NCI-H187 (cell line): ENCODE results near the gene ADAMTS5.

ENCODE experiments used
- DNase-seq, 2 experiments: peaks; one replicate each; lab custom pipeline; 2025; lab: John Stamatoyannopoulos, UW

ADAMTS5 gene

DNA sequence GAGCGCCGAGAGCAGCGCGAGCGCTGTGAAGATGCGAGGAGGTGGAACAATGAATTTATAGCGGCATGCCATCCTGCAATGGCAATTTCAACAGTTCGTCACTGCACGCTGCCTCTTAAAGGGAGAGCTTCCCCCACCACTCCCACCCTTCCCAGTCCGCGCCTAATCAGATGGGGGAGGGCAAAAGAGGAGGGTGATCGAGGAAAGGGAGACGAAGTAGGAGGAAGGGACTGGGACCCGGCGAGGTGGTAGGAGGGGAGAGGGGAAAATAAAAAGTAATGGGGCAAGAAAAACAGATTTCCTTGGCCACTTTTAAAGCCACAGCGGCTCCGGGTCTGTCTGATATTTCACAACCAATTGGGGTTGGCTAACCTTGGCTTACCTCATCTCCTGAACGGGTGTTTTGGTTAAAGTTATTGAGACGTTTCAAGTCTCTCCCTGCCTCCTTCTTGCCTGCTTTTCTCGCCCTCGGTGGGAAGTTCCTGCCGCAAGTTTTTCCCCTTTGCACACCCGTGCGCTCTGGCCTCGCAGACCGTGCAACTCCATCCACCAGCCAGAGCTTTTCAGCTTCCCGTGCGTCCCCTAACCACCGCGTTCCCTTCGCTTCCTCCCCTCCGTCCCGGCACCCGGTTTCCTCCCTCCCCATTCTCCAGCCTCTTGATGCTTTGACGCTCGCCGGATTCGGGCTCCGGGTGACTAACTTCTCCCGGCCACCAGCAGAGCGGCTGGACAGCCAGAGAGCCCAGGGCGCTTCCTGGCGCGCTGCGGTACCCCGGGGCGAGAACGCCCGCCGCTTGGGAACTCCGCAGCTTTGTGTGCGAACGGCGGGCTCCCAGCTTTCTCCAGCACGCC, at the start of gene ADAMTS5:
Gene ADAMTS5, minus strand, starts transcription at position 27 of the 852 bp plus-strand sequence. CDS start 697 bp downstream, outside the sequence.
- no peak for DNase-seq

DNA sequence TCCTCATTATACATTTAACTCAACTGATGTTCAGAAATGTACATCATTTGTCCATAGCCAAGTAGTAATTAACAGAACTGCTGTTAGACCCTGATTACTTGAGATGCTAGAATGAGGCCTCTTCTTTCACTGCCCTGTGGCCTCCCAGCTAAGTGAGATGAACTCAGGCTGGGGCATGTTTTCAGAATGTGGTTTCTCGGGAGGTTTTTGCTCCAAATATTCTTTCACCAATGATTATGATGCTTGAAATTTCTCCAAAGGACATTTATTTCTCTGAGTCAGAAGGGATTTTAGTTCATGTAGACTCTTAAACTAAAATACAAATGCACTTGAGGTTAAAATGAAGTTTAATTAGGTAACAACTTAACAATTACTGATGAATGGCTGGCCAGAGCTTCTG, 34.6 kb upstream of the ADAMTS5 start:
- no peak for DNase-seq

DNA sequence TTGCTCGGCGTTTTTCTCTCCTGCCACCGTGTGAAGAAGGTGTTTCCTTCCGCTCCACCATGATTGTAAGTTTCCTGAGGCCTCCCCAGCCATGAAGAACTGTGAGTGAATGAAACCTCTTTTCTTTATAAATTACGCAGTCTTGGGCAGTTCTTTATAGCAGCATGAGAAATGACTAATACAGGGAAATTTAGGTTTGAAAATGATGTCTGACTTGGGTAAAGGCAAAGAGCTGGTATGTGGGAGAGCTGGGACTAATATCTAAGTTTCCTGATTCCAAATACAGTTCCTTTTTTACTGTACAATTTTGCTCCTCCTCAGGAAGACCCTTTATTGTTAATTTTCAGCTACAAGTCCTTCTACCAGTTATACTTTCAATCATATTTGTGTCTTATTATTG, 16.7 kb upstream of the ADAMTS5 start:
- DNase-seq = no peak

DNA sequence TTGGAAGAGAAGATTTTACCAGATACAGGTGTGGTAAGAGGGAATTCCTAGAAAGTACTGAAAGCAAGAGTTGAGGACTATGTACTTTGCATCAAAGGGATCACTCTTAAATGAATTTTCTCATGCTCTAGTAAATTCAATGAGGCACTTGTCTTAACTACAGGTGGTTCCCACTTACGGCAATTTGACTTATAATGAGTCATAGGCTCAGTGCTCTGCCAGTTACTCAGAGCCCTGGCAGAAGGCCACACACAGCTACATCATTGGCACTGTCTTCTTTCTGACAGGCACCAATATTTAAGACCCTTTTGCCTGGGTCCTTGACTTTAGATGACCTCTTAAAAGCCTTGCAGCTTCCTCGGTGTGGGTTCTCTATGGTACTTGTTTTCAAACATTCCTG, 15.9 kb upstream of the ADAMTS5 start:
- DNase-seq = no peak

DNA sequence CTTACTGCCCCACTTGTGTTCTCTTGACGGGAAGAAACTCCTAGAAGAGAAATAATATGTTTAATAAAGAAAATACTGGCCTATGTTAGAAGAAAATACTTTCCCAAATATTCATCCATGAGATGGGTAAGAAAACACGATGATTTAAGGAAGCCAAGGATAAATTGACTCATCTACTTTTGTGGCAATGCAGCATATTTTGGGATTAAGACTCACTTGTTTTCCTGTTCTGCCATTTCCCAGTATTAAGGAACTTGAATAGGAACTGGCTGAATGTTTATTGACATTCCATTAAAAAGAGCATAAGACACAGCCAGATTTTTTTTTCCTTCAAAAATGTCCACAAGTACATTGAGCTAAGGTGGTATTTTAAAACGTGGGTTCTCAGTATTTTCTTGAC, 10.9 kb upstream of the ADAMTS5 start:
- no peak for DNase-seq

DNA sequence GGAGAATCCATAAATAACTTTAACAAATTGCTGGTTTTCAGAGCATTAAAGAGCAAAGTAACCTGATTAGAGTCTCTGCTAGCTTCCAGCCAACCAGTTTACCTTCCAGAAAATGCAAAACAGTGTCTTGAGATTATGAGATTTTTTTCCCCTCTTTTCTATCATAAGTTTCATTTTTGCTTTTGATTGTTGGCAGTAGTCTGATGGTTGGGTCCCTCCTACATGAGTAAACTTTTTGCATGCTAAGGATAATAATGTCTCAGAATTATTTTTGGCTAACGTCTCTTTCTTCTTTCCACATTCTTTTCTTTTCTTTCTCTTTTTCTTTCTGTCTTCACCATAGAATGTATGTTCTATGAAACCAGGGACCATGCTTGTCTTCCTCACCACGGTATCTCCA, 6.3 kb upstream of the ADAMTS5 start:
- no peak for DNase-seq

DNA sequence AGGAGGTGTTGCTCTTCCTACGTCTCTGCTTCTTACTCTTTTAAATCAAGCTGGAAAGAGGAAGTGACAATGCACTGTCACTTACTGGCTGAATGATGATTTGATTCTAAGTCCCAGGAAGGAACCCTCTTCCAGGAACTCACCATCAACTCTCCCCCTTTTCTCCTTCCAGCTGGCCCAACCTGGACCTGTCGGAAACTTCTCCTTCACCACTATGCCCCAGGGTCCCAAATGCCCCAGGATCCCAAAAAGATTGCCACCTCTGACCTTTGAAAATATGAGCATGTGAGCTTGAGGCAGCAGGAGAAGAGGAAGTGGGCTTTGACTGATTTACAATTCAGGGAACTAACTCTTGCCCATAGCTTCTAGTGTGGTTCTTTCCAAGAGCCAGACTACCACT, 5.3 kb upstream of the ADAMTS5 start:
- no peak for DNase-seq

DNA sequence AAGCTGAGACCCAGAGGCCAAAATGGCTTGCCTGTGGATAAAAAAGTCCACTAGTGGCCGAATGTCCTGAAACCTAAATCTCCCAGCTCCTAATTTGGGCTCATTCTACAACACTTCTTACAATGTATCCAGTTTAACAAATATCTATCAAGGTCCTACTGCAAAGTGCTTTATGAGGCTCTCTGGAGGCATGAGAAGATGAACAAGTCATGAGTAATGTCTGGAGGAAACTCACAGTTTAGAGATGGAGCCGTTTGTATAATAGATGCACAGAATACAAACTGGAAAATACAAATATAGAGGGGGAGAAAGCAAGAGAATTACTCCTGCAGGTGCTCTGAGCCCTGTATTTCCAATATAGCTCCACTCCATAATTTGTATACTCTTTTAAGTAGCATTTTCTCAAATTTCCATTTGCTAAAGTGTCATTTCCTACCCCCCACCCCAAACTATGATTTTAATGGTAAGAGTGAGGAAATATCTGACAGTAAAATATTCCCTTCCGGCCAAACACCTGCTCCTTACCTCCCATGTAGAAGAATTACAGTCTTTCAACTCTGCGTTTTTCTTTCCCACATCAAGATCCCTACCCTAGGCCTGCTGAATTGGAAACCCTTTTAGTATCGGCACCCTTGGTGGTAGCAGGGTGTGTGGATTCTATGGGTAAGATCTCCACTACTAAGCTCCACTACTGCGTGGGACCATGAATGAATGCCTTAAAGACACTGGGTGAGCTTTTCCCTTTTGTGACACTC, 3.3 kb upstream of the ADAMTS5 start:
- DNase-seq = no peak

DNA sequence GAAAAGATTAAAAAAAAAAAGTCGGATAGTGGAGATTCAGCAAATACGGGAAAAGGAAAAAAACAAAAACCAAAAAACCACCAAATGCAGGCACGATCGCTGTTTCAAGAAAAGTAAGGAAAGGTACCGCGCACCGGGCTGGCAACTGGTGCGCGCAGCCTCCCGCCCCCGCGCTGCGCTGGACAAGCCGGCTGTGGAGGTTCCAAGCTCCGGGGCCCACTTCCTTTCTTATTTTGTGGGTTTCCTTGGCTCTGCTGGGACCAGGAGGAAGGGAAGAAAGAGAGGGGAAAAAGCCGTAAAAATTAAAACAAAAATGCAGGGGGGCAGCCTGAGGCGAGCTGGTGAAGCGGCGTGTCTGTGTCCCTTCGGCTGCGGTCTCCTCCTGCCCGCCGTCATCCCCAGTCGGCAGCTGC, 233 bp downstream of the ADAMTS5 start:
- DNase-seq = no peak

DNA sequence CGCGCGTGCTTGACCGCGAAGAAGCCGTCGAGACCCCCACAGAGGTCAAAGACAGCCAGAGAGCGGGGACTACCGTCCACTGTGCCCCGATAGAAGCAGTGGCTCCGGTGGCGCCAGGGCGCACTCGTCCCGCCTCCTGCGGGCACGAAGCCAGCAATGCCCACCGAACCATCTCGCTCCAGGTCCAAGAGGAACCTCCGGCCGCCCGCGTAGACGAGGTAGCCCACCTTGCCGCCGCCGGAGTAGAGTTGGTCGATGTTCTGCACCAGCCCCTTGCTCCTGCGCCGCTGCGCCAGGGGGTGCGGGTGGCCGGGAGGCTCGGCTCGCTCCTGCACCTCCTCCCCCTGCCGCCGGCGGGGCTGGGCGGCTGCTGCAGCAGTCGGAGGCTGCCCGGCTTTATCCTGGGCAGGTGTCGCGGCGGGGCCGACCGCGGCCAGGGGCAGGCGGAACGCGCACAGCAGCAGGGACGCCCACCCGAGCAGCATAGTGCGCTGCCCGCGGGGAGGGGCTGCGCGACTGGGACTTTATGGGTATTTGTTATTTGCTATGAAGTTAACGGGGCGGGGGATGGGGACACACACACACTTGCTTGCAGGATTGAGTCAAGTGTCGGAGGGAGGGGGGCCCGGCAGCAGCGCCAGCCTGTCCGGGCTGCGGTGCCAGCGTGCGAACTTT, 844 bp downstream of the ADAMTS5 start:
- DNase-seq = no peak

DNA sequence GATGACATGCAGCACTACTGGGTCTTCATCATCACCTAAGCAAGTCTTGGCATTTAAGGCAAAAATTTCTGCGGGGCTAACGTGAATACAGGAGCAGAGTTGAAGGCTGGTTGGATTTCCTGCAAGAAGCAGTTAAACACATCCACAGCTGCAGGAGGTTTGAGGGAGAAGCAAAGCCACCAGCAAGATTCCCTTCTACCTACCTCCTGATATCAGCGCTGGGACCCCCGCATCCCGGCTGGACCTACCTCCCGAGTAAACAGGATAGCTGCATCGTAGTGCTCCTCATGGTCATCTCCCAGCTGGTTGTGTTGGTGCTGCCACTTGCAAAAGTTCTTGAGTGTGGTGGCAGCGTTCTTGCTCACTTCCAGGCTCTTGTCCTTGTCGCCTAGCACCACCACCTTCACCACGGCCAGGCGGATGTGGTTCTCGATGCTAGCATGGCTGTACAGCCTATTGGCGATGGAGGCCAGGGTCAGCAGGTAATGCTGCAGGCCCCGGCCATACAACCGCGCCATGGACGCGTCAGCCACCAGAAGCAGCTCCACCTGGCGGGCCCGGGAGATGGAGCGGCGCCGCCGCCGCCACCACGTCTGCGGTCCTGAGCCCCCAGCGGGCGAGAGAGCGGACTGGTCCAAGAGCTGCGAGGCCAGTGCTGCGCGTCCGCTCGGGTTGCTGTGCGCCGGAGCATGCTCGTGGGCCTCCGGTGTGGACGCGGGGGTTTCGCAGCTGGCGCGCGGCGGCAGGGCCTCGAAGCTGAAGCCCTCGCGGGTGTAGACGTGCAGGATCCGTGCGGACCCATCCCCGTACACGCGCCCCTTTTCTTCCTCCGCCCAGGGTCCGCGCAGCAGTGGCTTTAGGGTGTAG, 1.6 kb downstream of the ADAMTS5 start:
- DNase-seq = no peak

DNA sequence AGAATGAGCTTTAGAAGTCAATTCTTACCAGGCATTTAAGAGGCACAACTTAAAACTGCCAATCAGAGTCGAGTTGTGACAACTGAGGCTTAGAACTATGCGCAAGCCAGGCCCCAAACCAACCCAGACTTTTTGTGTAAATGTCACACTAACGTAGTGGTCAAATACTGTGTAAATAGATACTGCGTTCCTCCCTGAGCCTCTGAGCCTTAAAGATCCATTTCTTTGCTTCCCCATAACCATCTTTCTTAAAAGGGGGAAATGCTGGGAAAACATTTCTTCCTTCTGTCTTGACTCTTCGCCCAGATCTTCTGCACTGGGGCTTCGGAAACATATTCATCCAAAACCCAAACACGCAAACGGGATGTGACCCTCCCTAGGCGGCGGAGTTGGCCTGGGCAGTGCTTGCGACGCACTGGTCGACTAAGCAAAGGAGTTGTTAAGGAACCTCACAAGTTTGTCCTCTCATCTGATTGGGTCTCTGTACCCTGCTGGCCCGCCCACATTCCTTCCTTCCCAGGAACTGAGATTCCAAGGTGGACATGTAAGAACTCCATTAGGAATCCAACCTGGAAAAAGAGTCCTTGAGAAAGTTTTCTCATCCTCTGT, 2.6 kb downstream of the ADAMTS5 start:
- DNase-seq = no peak

DNA sequence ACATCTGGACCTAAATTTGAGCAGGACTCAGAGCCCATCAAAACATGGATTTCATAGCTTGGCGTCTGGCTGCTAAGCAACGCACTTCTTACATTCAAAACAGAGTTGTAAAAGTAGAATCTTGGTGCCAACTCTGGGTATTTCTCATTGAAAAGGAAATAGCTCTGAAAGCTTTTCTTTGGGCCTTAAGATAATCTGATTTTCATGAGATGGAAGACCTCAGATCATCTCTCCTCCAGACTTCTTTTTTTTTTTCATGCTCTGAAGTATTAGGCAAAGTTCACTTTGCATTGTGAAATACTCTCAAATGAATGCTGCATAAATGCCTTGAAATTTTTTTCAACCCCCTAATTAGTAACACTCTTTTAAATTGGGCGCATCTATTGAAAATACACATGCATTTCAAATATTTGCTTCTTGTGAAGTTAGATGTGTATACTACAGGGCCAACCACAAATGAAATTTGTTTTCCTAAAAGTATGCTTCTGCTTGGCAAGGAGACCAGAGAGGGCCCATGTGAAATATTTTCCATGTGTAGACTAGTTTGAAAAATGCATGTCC, 4.2 kb downstream of the ADAMTS5 start:
- DNase-seq = no peak

DNA sequence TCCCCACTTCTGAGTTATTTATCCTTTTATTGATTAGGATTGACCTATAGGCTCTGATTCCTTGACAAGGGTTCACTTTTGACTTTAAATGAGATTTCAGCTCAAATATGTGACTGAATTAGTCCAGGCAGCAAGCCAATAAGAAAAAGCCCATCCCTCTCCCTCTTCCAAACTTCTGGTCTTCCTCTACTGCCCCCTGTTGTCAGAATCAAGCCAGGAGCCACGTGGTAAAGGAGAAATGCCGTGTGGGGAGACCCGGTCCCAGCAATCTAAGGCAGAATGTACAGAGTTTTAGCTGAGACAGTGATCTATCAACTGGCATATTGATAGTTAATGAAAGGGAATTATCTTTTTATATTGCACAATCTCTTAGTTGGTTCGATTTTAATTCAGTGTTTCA, 5.2 kb downstream of the ADAMTS5 start:
- no peak for DNase-seq

DNA sequence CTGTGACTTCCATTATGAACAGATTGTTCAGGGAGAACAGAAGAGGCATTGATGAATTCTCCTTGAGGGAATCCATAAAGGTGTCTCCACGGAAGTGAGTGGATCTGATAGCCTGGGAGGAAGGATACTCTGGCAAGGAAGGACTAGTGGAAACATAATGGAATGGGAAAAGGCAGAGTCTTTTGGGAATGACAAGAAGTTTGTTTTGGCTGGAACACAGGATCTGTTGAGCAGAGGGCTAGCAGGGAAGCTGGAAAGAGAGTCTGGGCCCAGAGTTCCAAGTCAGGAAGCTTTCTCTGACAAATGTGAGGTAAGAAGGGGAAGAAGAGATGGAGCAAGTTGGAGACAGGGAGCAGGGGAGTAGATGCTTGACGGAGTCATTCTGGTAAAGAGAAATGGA, 8.1 kb downstream of the ADAMTS5 start:
- DNase-seq = no peak

DNA sequence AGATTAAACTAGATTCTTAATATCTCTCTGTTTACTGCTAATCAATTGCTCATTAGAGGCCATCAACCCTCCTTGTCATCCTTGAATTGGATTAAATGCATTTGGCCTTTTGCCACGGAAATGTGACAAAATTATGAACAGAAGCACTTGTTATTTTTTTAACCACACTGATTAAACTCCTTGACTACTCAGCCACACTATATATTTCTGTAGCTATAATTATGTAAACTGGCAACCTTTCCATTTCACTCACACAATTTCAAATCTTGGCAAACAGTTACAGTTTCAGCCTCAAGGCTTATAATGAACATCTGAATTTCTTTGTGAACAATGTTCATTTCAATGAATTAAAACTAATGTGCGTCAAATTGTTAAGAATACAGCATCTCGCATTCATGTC, 10.1 kb downstream of the ADAMTS5 start:
- no peak for DNase-seq

DNA sequence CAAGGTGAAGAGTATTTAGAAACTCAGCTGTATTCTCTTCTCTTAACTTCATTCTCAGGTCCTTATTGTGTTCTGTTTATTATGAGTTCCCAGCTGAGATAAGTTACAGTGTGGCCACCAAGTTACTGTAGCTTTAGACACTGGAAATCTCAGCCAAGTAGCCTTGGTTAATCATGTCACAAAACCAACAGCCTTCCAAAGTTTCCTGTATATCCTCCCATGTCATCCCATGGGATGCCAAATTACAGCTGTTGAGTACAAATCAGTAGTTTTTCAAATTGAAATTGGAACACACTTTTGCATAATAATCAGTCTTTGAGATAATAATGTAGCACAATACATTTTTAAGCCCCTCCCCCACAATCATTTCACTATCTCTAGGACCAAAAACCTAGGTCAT, 10.7 kb downstream of the ADAMTS5 start:
- no peak for DNase-seq

DNA sequence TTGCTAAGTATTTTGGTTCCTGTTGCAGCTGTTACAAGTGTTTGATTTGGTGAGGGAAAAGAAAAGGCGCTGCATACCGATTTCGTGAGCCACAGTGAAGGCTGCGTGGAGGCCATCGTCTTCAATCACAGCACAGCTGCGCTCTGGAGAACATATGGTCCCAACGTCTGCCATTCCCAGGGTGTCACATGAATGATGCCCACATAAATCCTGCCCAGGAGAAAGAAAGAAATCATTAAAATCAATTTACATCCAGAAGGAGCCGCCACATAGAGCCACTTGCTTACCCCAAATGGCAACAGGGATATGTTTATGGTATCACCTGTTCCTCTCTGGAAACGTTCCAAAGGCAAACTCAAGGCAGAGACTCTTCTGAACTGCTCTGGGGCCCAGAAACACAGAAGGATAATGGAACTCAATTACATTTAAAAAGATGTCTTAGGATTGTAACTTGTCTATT, 12.2 kb downstream of the ADAMTS5 start:
- no peak for DNase-seq

DNA sequence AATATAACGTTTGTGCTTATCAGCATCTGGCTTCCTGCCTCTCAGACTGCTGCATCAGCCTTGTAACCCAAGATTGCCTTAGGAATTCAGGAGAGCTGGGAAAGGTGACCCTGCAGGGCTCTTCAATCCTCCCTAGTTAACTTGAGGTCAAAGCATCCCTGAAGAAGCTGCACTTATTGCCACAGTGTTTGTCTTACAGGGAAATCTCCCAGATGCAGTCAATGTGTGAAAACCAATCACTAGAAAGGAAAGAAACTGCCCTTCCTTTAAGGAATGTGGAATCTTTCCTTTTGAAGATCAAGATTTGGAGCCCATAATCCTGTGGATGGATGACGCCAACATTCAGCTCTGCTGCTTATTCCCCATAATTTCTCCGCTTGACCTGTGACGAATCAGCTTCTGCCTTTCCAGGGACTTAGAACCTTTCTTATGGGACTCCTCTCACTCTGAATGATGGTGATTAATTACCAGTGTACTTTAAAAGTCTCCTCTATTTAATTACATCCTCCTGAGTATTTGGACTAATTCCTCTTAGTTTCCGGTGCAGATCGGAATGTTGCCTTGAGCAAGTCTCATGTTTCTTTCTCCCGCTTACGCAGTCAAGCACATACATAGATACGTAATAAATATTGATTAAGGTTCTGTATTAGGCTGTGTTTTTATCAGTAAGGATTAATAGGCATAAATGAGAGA, 14.4 kb downstream of the ADAMTS5 start:
- no peak for DNase-seq

DNA sequence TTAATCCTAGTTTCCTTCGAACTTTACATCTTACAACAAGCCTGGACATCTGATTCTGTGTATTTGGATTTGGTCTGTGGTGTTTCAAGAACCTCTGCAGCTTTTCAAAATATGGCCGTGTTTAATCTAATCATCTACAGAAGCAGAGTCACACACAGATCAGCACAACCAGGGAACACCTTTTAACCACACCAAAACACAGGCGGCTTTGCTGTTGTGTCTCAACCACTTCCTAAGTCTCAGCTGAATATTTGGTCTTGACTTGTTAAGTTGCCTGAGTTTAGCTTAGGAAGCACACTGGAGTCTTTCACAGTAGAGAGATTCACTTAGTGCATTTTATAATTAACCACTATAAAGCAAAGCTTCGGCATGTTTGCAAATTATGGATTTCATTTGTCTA, 17.1 kb downstream of the ADAMTS5 start:
- DNase-seq = no peak
